K562 (cell line): ENCODE results near the gene SMURF1. TPM values are rescaled to one million over a fixed set of nuclear protein-coding genes. Genes with fewer than 3 reads are reported as not detected.

Experiments
- ATAC-seq: fragments of 200-7000 bp; cut with Tn5 transposase; 3 replicates; pipeline ENCODE4 v1.9.1; 2020; ENCODE audit warnings: moderate library complexity
- BruUV-seq: library from RNA; stranded (reverse); fragments of 400-500 nt; replicated peaks from 2 replicates; lab custom pipeline; 2021; lab: Mats Ljungman, UMichigan
- CTCF ChIA-PET: fragments of 300-600 bp; formaldehyde crosslinking; extraction: SDS; loops from one replicate; lab custom pipeline; 2021; ENCODE audit warnings: low intra/inter-chr PET ratio; lab: Yijun Ruan, JAX
- POLR2A ChIA-PET: fragments of 300-600, 350-650 bp; sonication (Branson Sonifier 250); formaldehyde crosslinking; extraction: SDS; loops from one replicate; lab custom pipeline; 2021; ENCODE audit warnings: antibody characterized with exemption, inconsistent platforms; lab: Yijun Ruan, JAX
- DNase-seq, 4 experiments: peaks; one replicate each; pipeline versions ENCODE4 v3.0.0 to v3.0.0-alpha.2; 2011 to 2018; ENCODE audit warnings: low spot score in 3 of 4, mixed read lengths in 3 of 4; ENCODE audit errors: extremely low read depth in 1 of 4
- FAIRE-seq: peaks from 2 replicates; lab custom pipeline; 2011; peaks lifted over from hg19 to GRCh38; lab: Jason Lieb, UNC
- H2AFZ ChIP-seq: 2 replicates; pipeline ENCODE4 v1.6.0; 2011; ENCODE audit warnings: low read depth, low read length, control low read depth, inconsistent platforms
- H3K27ac ChIP-seq: fragments of 200-600 bp; 3 replicates; pipeline ENCODE4 v1.8.0; 2011; ENCODE audit warnings: low read depth, mild to moderate bottlenecking, control low read depth, inconsistent platforms, low read length, moderate library complexity, mixed read lengths; ENCODE audit errors: extremely low read depth
- H3K27me3 ChIP-seq, 2 experiments: fragments of 300-600 bp in 1 of 2; 2 replicates in 1 of 2; 3 replicates in 1 of 2; pipeline versions ENCODE4 v1.6.0 to v1.8.0; 2011; ENCODE audit warnings: inconsistent platforms in 2 of 2, low read length in 2 of 2, mild to moderate bottlenecking in 1 of 2, mixed read lengths in 1 of 2, moderate library complexity in 1 of 2; ENCODE audit not compliant: control insufficient read depth in 2 of 2, insufficient read depth in 2 of 2
- H3K36me3 ChIP-seq: fragments of 300-600 bp; 3 replicates; pipeline ENCODE4 v1.8.0; 2011; ENCODE audit warnings: mild to moderate bottlenecking, low read length, inconsistent platforms; ENCODE audit not compliant: control insufficient read depth, insufficient read depth
- H3K4me1 ChIP-seq, 2 experiments: fragments of 200-600 bp in 1 of 2; replicated peaks in 1 of 2; 2 replicates in 1 of 2; 3 replicates in 1 of 2; pipeline versions ENCODE4 v1.5.1 to v1.8.0; 2011; ENCODE audit warnings: inconsistent platforms in 2 of 2, low read length in 2 of 2, mild to moderate bottlenecking in 1 of 2, mixed read lengths in 1 of 2, moderate library complexity in 1 of 2; ENCODE audit not compliant: control insufficient read depth in 2 of 2, insufficient read depth in 2 of 2
- H3K4me2 ChIP-seq: 2 replicates; pipeline ENCODE4 v1.6.1; 2011; ENCODE audit warnings: low read length, control low read depth, inconsistent platforms, mixed read lengths; ENCODE audit not compliant: insufficient read depth
- H3K4me3 ChIP-seq: fragments of 200-600 bp; sonication (generic), shearing (Covaris generic); 2 replicates; pipeline ENCODE4 v1.5.1; 2016; ENCODE audit warnings: control low read depth, inconsistent platforms
- H3K79me2 ChIP-seq: fragments of 200-600 bp; 3 replicates; pipeline ENCODE4 v1.8.0; 2011; ENCODE audit warnings: low read length, inconsistent platforms; ENCODE audit not compliant: control insufficient read depth, insufficient read depth
- H3K9ac ChIP-seq, 2 experiments: 2 replicates each; pipeline versions ENCODE4 v1.6.0 to v1.6.1; 2011; ENCODE audit warnings: low read depth in 2 of 2, low read length in 2 of 2, control low read depth in 1 of 2, inconsistent platforms in 1 of 2, mild to moderate bottlenecking in 1 of 2, mixed read lengths in 1 of 2; ENCODE audit not compliant: insufficient read depth in 1 of 2
- H3K9me1 ChIP-seq: one replicate; pipeline ENCODE4 v1.6.0; 2011; ENCODE audit warnings: inconsistent platforms, mild to moderate bottlenecking, low read length, moderate library complexity; ENCODE audit not compliant: control insufficient read depth, insufficient read depth
- H3K9me3 ChIP-seq: replicated peaks from 2 replicates; pipeline ENCODE4 v1.5.1; 2011; ENCODE audit warnings: low read depth, low read length, inconsistent platforms; ENCODE audit not compliant: control insufficient read depth, insufficient read depth
- H4K20me1 ChIP-seq: replicated peaks from 2 replicates; pipeline ENCODE4 v1.6.1; 2011; ENCODE audit warnings: low read length, inconsistent platforms, mixed read lengths; ENCODE audit not compliant: control insufficient read depth, insufficient read depth
- ARID1B ChIP-seq: fragments of 450-650 bp; IDR thresholded peaks from 2 replicates; pipeline ENCODE4 v1.6.1; 2016; ENCODE audit warnings: antibody characterized with exemption, mild to moderate bottlenecking, inconsistent platforms
- CHD7 ChIP-seq: fragments of 200-600 bp; sonication (generic); IDR thresholded peaks from one replicate; pipeline ENCODE4 v1.6.1; 2012; ENCODE audit warnings: mild to moderate bottlenecking, low read depth, low read length, inconsistent platforms
- MEIS2 ChIP-seq: fragments of 450-650 bp; IDR thresholded peaks from 2 replicates; pipeline ENCODE4 v1.6.1; 2014; ENCODE audit warnings: mild to moderate bottlenecking; ENCODE audit not compliant: partially characterized antibody
- WGBS: fragments of 100-300 bp; shearing (Covaris generic); methylation state at CpG from one replicate; pipeline ENCODE4 v1.1.6; 2016; ENCODE audit warnings: low coverage, mixed read lengths; ENCODE audit not compliant: insufficient coverage; ENCODE audit errors: missing lambda C conversion rate; 5-methylcytosine and 5-hydroxymethylcytosine counted together
- in situ Hi-C: fragments of 300-500 bp; cut with MboI; formaldehyde crosslinking; loops from 4 replicates; pipeline ENCODE4 v1.15.0; 2018; ENCODE audit warnings: inconsistent platforms, mixed read lengths
- intact Hi-C: fragments of 100-400 bp; cut with micrococcal nuclease; formaldehyde crosslinking; loops from 2 replicates; pipeline ENCODE4 v1.14.2; 2022
- polyA plus RNA-seq, 8 experiments: library from polyadenylated mRNA; depleted of rRNA in 4 of 8; stranded (reverse) in 5 of 8; unstranded in 3 of 8; fragments of >200 nt; fragmentation: Nextera tagmentation in 2 of 8; fragmentation: Illumina TruSeq in 1 of 8; extraction: Ambion mirVana in 2 of 8; extraction: Trizol in 1 of 8; gene quantifications; 2 replicates each; pipeline versions ENCODE4 v1.2.1 to v1.2.3, GENCODE V29; 2011 to 2014; ENCODE audit warnings: inconsistent platforms in 1 of 8, missing spikeins in 1 of 8
- total RNA-seq, 7 experiments: library from RNA; depleted of rRNA in 6 of 7; stranded (reverse); fragments of >200 nt in 6 of 7; fragmentation: Illumina TruSeq in 2 of 7; extraction: Trizol in 2 of 7; gene quantifications; 2 replicates each; pipeline versions ENCODE4 v1.2.1 to v1.2.3, GENCODE V29; 2011 to 2021; ENCODE audit warnings: low replicate concordance in 1 of 7

The SMURF1 gene
- total and polyA plus RNA-seq, 9 of the 15 experiments (the other 6 are each of a cell fraction or from before 2014, with no cell fraction given) = 1.0 to 20.1 (median 12.6) TPM

- H3K36me3 ChIP-seq = peaks cover 91% of the 10 kb centered on the region
- H3K9ac ChIP-seq = peak overlapping the region in 1 of 2 experiments; percentile 72; a peak in 2 of 4 replicates
- ATAC-seq (no peak), DNase-seq (no peak), FAIRE-seq (no peak)
- H3K79me2 ChIP-seq = no peaks in the 10 kb centered on the region
- no peak overlapping the region for H3K4me2 ChIP-seq
- no peak for TF ChIP-seq ARID1B
- TF ChIP-seq MEIS2 = peak; percentile 33
- in situ Hi-C loops = no loop called here
- no peaks in the 10 kb centered on the region for H3K9me1 ChIP-seq
- no peaks in the 10 kb centered on the region for H4K20me1 ChIP-seq
- no peak overlapping the region for H2AFZ ChIP-seq
- H3K9me3 ChIP-seq = no peaks in the 10 kb centered on the region
- WGBS = 92% methylated on average over 15 of the region's 15 CpGs
- ChIA-PET POLR2A (no interaction called here), CTCF (no interaction called here)
- no peak overlapping the region for H3K4me3 ChIP-seq
- intact Hi-C loops = no loop called here
- no TSS peak for BruUV-seq
- no peaks in the 10 kb centered on the region for H3K27me3 ChIP-seq
- H3K4me1 ChIP-seq = peaks cover 0 to 3% of the 10 kb centered on the region in 2 experiments; a peak in 1 of 5 replicates
- no peak overlapping the region for H3K27ac ChIP-seq
Measured at GRCh38 chr7:98996150-98996552, 147.8 kb downstream of the SMURF1 start.

- no peaks in the 10 kb centered on the region for H3K9me1 ChIP-seq
- WGBS = 96% methylated on average over 15 of the region's 16 CpGs
- no peak overlapping the region for H3K27ac ChIP-seq
- H3K9ac ChIP-seq = peak overlapping the region in 1 of 2 experiments; percentile 72; a peak in 2 of 4 replicates
- intact Hi-C loops = no loop called here
- BruUV-seq = no TSS peak
- H4K20me1 ChIP-seq = no peaks in the 10 kb centered on the region
- H3K36me3 ChIP-seq = peaks cover 91% of the 10 kb centered on the region
- no peak for ATAC-seq
- H3K4me1 ChIP-seq = peaks cover 0 to 3% of the 10 kb centered on the region in 2 experiments; a peak in 1 of 5 replicates
- POLR2A ChIA-PET = interaction anchor here (0.6 kb wide), 1 partner anchor 35 kb away, joined by 3 read pairs; no protein-coding TSS in a partner anchor
- H3K4me3 ChIP-seq = no peak overlapping the region
- in situ Hi-C loops = no loop called here
- FAIRE-seq = no peak
- no peak overlapping the region for H3K4me2 ChIP-seq
- DNase-seq = no peak
- H3K9me3 ChIP-seq = no peaks in the 10 kb centered on the region
- H3K27me3 ChIP-seq = no peaks in the 10 kb centered on the region
- no peak overlapping the region for H2AFZ ChIP-seq
- CTCF ChIA-PET = no interaction called here
- no peaks in the 10 kb centered on the region for H3K79me2 ChIP-seq
- no peak for TF ChIP-seq CHD7
Measured at GRCh38 chr7:98995523-98996149, 148.3 kb downstream of the SMURF1 start.
